Fibroblast of mammary gland (primary cell): ENCODE measurements around the gene HGFAC.

ENCODE experiments used
- DNase-seq: peaks from one replicate; pipeline ENCODE4 v3.0.0-alpha.2; 2010; ENCODE audit warnings: low read depth
- H3K4me3 ChIP-seq: 2 replicates; pipeline ENCODE4 v1.5.1; 2011; ENCODE audit warnings: low read depth, mild to moderate bottlenecking, low read length, moderate library complexity; ENCODE audit not compliant: control insufficient read depth
- TF ChIP-seq, protein P1 (sequence below): conservative IDR thresholded peaks from 2 replicates; pipeline ENCODE4 v1.5.1; 2011; ENCODE audit warnings: low read depth, low read length, inconsistent platforms; ENCODE audit not compliant: control insufficient read depth, insufficient read depth

Gene HGFAC

DNA sequence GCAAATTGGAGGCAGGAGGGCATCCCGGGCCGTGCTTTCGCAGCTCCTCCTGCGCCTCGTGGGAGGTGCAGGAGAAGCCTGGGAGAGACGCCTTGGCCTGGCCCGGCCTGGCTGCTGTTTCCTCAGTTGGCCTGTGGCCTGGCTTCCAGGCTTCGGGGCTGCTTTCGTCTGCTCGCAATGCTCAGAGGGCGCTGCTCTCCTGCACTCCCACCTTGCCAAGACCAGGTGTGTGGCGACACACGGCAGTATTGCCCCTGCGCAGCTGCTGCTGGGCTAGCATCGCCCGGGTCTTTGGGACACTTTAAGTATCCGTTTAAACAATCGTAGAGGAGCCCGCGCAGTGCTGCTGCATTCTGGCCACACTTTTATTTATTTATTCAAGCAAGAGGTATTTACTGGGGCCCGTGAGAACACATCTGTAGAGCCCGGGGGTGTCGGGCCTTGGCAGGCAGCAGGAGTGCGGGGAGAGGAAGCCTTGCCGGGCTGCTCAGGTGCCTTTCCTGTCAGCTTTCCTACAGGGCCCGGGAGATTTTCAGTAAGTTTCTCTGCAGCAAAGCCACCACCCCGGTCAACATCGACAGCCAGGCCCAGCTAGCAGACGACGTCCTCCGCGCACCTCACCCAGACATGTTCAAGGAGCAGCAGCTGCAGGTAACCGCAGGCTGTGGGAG lies 26.2 kb upstream of the HGFAC start:
- DNase-seq: no peak
- no peak overlapping the region for H3K4me3 ChIP-seq
- TF ChIP-seq, protein P1, sequence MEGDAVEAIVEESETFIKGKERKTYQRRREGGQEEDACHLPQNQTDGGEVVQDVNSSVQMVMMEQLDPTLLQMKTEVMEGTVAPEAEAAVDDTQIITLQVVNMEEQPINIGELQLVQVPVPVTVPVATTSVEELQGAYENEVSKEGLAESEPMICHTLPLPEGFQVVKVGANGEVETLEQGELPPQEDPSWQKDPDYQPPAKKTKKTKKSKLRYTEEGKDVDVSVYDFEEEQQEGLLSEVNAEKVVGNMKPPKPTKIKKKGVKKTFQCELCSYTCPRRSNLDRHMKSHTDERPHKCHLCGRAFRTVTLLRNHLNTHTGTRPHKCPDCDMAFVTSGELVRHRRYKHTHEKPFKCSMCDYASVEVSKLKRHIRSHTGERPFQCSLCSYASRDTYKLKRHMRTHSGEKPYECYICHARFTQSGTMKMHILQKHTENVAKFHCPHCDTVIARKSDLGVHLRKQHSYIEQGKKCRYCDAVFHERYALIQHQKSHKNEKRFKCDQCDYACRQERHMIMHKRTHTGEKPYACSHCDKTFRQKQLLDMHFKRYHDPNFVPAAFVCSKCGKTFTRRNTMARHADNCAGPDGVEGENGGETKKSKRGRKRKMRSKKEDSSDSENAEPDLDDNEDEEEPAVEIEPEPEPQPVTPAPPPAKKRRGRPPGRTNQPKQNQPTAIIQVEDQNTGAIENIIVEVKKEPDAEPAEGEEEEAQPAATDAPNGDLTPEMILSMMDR: no peak

DNA sequence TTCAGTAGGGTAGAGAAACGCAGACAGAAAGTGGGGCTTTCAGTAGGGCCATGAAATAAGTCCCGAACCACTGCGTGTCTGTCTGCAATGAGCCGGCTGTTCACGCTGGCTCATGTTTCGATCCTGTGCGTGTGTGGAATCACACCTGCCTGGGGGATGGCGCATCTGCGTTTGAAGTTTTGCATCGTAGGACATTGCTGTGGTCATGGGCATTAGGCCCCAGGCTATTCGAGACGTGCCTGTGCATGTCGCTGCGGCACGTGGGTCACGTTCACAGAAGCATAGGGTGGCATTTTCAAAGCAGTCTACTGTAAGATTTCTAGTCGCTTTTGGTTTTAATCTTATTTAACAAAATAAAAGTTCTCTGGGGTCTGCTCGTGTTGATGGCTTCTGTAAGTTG lies 25.5 kb upstream of the HGFAC start:
- TF ChIP-seq, protein P1: no peak

DNA sequence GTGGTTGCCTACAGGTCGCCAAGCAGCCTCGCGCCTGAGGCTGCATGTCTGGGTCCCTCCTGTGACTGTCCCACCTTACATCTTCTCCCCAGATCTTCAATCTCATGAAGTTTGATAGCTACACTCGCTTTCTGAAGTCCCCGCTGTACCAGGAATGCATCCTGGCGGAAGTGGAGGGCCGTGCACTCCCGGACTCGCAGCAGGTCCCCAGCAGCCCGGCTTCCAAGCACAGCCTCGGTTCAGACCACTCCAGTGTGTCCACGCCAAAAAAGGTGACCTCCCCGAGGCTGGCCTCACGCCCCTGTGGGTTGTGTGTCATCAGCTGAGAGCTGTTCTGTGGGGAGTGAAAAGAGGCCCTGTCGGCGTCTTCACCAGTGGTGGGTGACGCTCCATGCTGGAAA lies 24.9 kb upstream of the HGFAC start:
- DNase-seq: no peak
- TF ChIP-seq, protein P1: no peak
- H3K4me3 ChIP-seq: no peak overlapping the region

More for the DNA sequence above, 25.5 kb upstream of the HGFAC start:
- DNase-seq: no peak
- H3K4me3 ChIP-seq: no peak overlapping the region

DNA sequence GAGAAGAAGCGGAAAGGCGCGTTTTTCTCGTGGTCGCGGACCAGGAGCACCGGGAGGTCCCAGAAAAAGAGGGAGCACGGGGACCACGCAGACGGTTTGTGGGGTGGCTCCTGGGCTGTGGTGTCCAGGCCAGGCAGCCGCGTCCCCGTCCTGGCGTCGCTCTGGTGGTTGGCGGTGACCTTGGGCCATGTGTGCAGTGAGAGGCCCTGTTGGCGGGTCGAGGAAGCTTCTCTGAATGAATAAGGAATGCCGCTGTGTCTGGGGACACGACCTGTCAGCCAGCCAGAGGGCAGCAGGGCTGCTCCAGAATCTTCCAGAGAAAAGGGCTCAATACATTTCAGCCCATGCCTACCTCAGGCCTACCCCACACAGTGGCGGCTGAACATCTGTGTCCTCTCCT lies 24.3 kb upstream of the HGFAC start:
- no peak overlapping the region for H3K4me3 ChIP-seq
- TF ChIP-seq, protein P1: no peak
- DNase-seq: no peak

DNA sequence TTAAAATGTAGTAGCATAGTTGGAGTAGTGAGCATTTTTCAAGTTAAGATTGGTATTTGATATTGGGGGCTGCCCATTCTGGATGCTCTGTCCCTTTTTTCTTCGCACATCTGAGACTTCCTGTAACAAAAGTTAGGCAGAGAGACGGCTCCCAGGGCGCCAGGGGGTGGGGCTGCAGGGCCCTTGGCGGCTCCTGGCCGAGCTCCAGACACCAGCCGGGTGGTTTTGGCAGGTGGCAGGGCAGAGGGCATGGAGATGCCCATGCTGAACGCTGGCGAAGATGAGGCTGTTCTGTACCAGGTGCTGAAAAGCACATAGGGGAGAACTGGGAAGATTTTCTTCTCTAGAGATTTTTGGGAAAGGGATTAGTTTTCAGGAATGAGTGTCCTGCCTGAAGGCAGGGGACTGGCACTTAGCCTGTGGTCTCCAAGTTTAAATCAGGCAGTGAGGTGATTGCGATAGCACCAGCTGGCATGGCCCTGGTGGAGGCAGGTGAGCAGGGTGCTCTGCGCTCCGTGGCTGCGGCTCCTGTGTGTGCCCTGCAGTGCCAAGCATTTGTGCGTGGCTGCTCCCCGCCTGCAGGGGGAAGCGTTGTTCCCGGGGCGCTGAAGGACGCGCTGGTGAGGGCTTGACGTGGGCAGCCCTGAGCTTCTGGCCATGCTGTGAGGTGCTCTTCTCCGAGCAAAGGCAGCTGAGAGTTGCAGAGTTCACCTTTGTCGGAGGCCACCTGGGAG lies 23.6 kb upstream of the HGFAC start:
- no peak for DNase-seq
- TF ChIP-seq, protein P1: no peak
- no peak overlapping the region for H3K4me3 ChIP-seq

DNA sequence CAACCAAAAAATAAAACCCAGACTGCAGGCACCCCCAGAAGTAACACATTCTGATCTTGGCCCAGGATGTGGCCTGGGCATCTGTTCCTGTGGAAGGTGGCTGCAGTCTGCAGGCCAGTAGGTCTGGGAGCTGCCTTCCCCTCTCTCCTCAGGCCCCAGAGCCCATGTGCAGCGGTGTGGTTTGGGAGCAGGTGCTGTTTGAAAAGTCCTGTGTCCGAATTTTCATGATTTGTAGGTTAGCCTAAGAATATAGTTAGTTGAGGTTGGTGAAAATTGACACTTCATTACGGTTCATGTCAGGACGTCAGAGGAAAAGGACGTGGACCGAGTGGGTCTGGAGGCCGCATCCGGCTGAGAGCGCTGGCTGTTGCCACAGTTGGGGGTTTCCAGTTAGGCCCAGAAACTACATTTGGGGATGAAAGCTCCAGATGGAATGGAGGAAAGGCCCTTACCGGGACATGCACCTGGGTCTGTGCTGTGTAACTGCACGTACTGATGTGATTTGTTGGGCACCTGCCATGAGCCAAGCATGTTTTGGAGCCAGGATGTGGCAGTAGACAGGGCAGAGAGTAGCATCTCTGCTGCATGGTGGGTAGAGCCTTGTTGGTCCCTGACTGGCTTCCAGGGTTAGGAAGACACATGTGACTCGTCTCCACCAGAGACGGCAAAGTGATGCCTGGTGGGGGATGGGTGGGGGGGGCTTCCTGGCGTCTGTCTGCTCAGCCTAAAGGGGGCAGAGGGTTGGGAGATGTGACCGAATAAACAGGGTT lies 21.7 kb upstream of the HGFAC start:
- no peak overlapping the region for H3K4me3 ChIP-seq
- DNase-seq: no peak
- TF ChIP-seq, protein P1: no peak
